ENCODE measurements around the gene XYLT1.

GRCh38 chr16:17078931-17079631 is 391.7 kb downstream of the XYLT1 start:
- TF ChIP-seq EZH2 (IDR thresholded peaks at IDR 0.05) (no peak), POLR2AphosphoS5 (IDR thresholded peaks at IDR 0.05; ENCODE audit: borderline replicate concordance, low read depth, low read length) (no peak), FOXP2 (optimal IDR thresholded peaks at IDR 0.05; ENCODE audit: control extremely low read depth, extremely low read length, insufficient read depth) (no peak)

Data from SK-N-MC (cell line).